Neuronal stem cell (in vitro differentiated cells): ENCODE results near the gene PTPN14.
"Not testable (repeated sequence)": the region's sequence is repeated elsewhere in the genome, so short reads cannot be mapped to it uniquely, and the experiment has no call there.

Experiments
- DNase-seq: peaks from one replicate; pipeline ENCODE4 v3.0.0-alpha.2; 2013; ENCODE audit warnings: low spot score
- H2AFZ ChIP-seq: one replicate; pipeline ENCODE4 v1.6.1; 2013; ENCODE audit warnings: mild to moderate bottlenecking, low read length, inconsistent platforms
- H2AK5ac ChIP-seq: 2 replicates; pipeline ENCODE4 v1.6.1; 2013; ENCODE audit warnings: low read depth, mild to moderate bottlenecking, inconsistent platforms, low read length, moderate library complexity, mixed read lengths
- H2BK120ac ChIP-seq: 2 replicates; pipeline ENCODE4 v1.6.1; 2013; ENCODE audit warnings: low read depth, mild to moderate bottlenecking, inconsistent platforms, low read length, moderate library complexity, mixed read lengths
- H2BK12ac ChIP-seq: one replicate; pipeline ENCODE4 v1.6.1; 2013; ENCODE audit warnings: low read length, inconsistent platforms
- H2BK15ac ChIP-seq: 2 replicates; pipeline ENCODE4 v1.6.1; 2013; ENCODE audit warnings: mild to moderate bottlenecking, low read length, inconsistent platforms, mixed read lengths
- H2BK5ac ChIP-seq: one replicate; pipeline ENCODE4 v1.6.1; 2013; ENCODE audit warnings: inconsistent platforms, mild to moderate bottlenecking, low read length, moderate library complexity
- H3K14ac ChIP-seq: one replicate; pipeline ENCODE4 v1.6.1; 2013; ENCODE audit warnings: low read length, inconsistent platforms
- H3K18ac ChIP-seq: 2 replicates; pipeline ENCODE4 v1.6.1; 2013; ENCODE audit warnings: low read length, inconsistent platforms
- H3K23ac ChIP-seq: 2 replicates; pipeline ENCODE4 v1.6.1; 2013; ENCODE audit warnings: low read depth, mild to moderate bottlenecking, mixed read lengths, low read length, inconsistent platforms; ENCODE audit not compliant: poor library complexity
- H3K27ac ChIP-seq: replicated peaks from 3 replicates; pipeline ENCODE4 v1.5.1; 2013; ENCODE audit warnings: low read length, inconsistent platforms
- H3K27me3 ChIP-seq, 3 experiments: 2 replicates each; pipeline ENCODE4 v1.6.1; 2013; ENCODE audit warnings: low read length in 3 of 3, mild to moderate bottlenecking in 2 of 3, inconsistent platforms in 1 of 3, low read depth in 1 of 3, mixed read lengths in 1 of 3, moderate library complexity in 1 of 3; ENCODE audit not compliant: control insufficient read depth in 3 of 3, insufficient read depth in 3 of 3
- H3K36me3 ChIP-seq, 2 donors: replicated peaks in 1 of 2; 2 replicates each; pipeline ENCODE4 v1.6.1; 2013; ENCODE audit warnings: low read length in 2 of 2; ENCODE audit not compliant: control insufficient read depth in 2 of 2, insufficient read depth in 2 of 2
- H3K4ac ChIP-seq: 2 replicates; pipeline ENCODE4 v1.6.1; 2013; ENCODE audit warnings: inconsistent platforms, mild to moderate bottlenecking, low read length, moderate library complexity
- H3K4me1 ChIP-seq, 2 donors: 1 replicate in 1 of 2; 2 replicates in 1 of 2; pipeline ENCODE4 v1.6.1; 2013; ENCODE audit warnings: low read length in 2 of 2, low read depth in 1 of 2; ENCODE audit not compliant: control insufficient read depth in 2 of 2, insufficient read depth in 1 of 2
- H3K4me2 ChIP-seq: one replicate; pipeline ENCODE4 v1.6.1; 2013; ENCODE audit warnings: mild to moderate bottlenecking, low read length, inconsistent platforms; ENCODE audit not compliant: insufficient read depth, poor library complexity, severe bottlenecking
- H3K4me3 ChIP-seq, 2 donors: 2 replicates each; pipeline ENCODE4 v1.5.1; 2013; ENCODE audit warnings: low read length in 2 of 2, mild to moderate bottlenecking in 2 of 2, inconsistent platforms in 1 of 2, moderate library complexity in 1 of 2
- H3K79me1 ChIP-seq: one replicate; pipeline ENCODE4 v1.6.1; 2013; ENCODE audit warnings: low read depth, mild to moderate bottlenecking, inconsistent platforms, low read length, moderate library complexity
- H3K9ac ChIP-seq: one replicate; pipeline ENCODE4 v1.6.1; 2013; ENCODE audit warnings: mild to moderate bottlenecking, low read depth, low read length, inconsistent platforms; ENCODE audit not compliant: poor library complexity
- H3K9me3 ChIP-seq, 2 donors: replicated peaks in 1 of 2; 2 replicates each; pipeline versions ENCODE3 to v1.6.1; 2013; ENCODE audit warnings: low read length in 2 of 2, mild to moderate bottlenecking in 2 of 2, inconsistent platforms in 1 of 2, low read depth in 1 of 2, mixed read lengths in 1 of 2, moderate library complexity in 1 of 2; ENCODE audit not compliant: control insufficient read depth in 2 of 2, insufficient read depth in 1 of 2
- H4K8ac ChIP-seq: one replicate; pipeline ENCODE4 v1.6.1; 2013; ENCODE audit warnings: low read depth, mild to moderate bottlenecking, inconsistent platforms, low read length, moderate library complexity
- H4K91ac ChIP-seq: one replicate; pipeline ENCODE4 v1.6.1; 2013; ENCODE audit warnings: low read length, low read depth, mild to moderate bottlenecking, inconsistent platforms; ENCODE audit not compliant: poor library complexity
- WGBS, 2 donors: extraction: QIAGEN DNeasy Blood & Tissue Kit; methylation state at CpG; one replicate each; pipeline ENCODE4 v1.1.7; 2013; ENCODE audit warnings: missing lambda C conversion rate in 2 of 2, mixed read lengths in 1 of 2; ENCODE audit not compliant: insufficient read length in 2 of 2, insufficient replicate concordance in 1 of 2; ENCODE audit errors: extremely low coverage in 2 of 2; 5-methylcytosine and 5-hydroxymethylcytosine counted together

Gene PTPN14

GRCh38 chr1:214511639-214511998 lies 39.8 kb downstream of the PTPN14 start:
- no peak overlapping the region for H3K27ac ChIP-seq
- no peak overlapping the region for H3K14ac ChIP-seq
- no peak overlapping the region for H2AK5ac ChIP-seq
- no peak overlapping the region for H2AFZ ChIP-seq
- H3K79me1 ChIP-seq, result no peaks in the 10 kb centered on the region
- no peak overlapping the region for H2BK12ac ChIP-seq
- H3K4ac ChIP-seq, result no peak overlapping the region
- H3K4me1 ChIP-seq, result peaks cover 13 to 14% of the 10 kb centered on the region in 2 donors
- H2BK120ac ChIP-seq, result no peak overlapping the region
- no peak overlapping the region for H4K8ac ChIP-seq
- H3K4me3 ChIP-seq, result no peak overlapping the region
- H3K36me3 ChIP-seq, result no peaks in the 10 kb centered on the region
- H3K18ac ChIP-seq, result no peak overlapping the region
- no peak overlapping the region for H3K9ac ChIP-seq
- no peak overlapping the region for H3K23ac ChIP-seq
- WGBS, 2 donors, result no CpG with 5 or more reads among the region's 1 CpG
- H4K91ac ChIP-seq, result no peak overlapping the region
- H2BK5ac ChIP-seq, result no peak overlapping the region
- H2BK15ac ChIP-seq, result no peak overlapping the region
- peaks cover 4 to 29% of the 10 kb centered on the region in 2 donors for H3K9me3 ChIP-seq
- DNase-seq, result no peak
- H3K4me2 ChIP-seq, result no peak overlapping the region
- H3K27me3 ChIP-seq, result no peaks in the 10 kb centered on the region

DNA sequence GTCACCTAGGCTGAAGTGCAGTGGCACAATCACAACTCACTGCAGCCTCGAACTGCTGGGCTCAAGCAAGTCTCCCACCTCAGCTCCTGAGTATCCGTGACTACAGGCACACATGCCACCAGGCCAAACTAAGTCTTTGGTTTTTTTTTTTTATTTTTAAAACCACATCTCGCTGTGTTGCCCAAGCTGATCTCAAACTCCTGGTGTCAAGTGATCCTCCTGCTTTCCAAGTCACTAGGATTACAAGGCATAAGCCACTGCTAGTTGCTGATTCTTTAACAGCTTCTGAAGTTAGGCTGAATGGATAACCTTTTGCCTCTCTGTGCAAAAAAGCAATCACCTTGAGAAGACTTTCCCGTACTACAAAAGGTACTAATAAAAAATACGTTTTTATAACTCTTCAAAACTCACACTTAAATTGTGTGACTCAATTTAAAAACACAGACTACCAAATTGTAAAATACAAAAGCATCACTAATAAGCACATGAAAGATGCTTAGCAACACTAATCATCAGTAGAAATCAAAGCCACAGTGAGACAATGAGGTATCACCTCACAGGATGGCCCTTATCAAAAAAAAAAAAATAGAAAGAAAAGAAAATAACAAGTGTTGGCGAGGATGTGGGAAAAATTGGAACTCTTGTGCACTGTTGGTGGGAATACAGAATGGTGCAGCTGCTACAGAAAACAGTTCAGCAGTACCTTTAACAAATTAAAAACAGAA lies 40.3 kb downstream of the PTPN14 start:
- no peak overlapping the region for H3K4me2 ChIP-seq
- no peak overlapping the region for H2BK12ac ChIP-seq
- no peak overlapping the region for H3K9ac ChIP-seq
- no peaks in the 10 kb centered on the region for H3K27me3 ChIP-seq
- no peaks in the 10 kb centered on the region for H3K79me1 ChIP-seq
- no peak overlapping the region for H3K27ac ChIP-seq
- peaks cover 15 to 16% of the 10 kb centered on the region in 2 donors for H3K4me1 ChIP-seq
- H3K36me3 ChIP-seq, result no peaks in the 10 kb centered on the region
- H3K4ac ChIP-seq, result no peak overlapping the region
- no peak overlapping the region for H3K4me3 ChIP-seq
- no peak overlapping the region for H2AK5ac ChIP-seq
- H4K91ac ChIP-seq, result no peak overlapping the region
- H2BK120ac ChIP-seq, result no peak overlapping the region
- 100% methylated on average over 1 of the region's 6 CpGs; no CpG with 5 or more reads in 1 of the 2 donors for WGBS, 2 donors
- no peak overlapping the region for H4K8ac ChIP-seq
- H2BK5ac ChIP-seq, result no peak overlapping the region
- H3K18ac ChIP-seq, result no peak overlapping the region
- peaks cover 4 to 29% of the 10 kb centered on the region in 2 donors for H3K9me3 ChIP-seq
- no peak for DNase-seq
- H2AFZ ChIP-seq, result no peak overlapping the region
- no peak overlapping the region for H2BK15ac ChIP-seq
- no peak overlapping the region for H3K14ac ChIP-seq
- H3K23ac ChIP-seq, result no peak overlapping the region

DNA sequence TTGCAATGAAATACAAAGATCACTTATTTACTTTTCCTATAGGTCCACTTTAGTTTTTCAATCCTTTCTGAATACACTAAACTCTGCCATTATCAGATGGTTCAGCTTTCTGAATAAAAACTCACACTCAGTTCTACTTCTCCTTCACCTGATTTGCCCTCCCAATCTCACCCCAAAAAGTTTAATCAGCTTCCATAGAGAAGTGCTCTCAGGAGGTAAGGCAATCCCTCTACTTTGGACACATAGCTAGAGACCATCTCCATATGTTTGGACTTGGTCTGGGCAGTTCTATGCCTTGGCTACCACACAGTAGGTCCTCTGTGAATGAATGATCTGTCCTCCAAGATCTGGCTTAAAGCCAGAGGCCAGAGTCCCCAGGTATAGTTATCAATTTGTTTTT lies 40.9 kb downstream of the PTPN14 start:
- H3K4me3 ChIP-seq, result no peak overlapping the region
- H2BK15ac ChIP-seq, result no peak overlapping the region
- no peak overlapping the region for H3K9ac ChIP-seq
- H3K4me2 ChIP-seq, result no peak overlapping the region
- H4K8ac ChIP-seq, result no peak overlapping the region
- no peaks in the 10 kb centered on the region for H3K27me3 ChIP-seq
- peaks cover 15 to 16% of the 10 kb centered on the region in 2 donors for H3K4me1 ChIP-seq
- no peak overlapping the region for H4K91ac ChIP-seq
- no peak for DNase-seq
- no peak overlapping the region for H3K23ac ChIP-seq
- H2AFZ ChIP-seq, result no peak overlapping the region
- no peak overlapping the region for H3K27ac ChIP-seq
- no peak overlapping the region for H3K14ac ChIP-seq
- no peak overlapping the region for H2AK5ac ChIP-seq
- no peaks in the 10 kb centered on the region for H3K36me3 ChIP-seq
- peaks cover 4 to 29% of the 10 kb centered on the region in 2 donors for H3K9me3 ChIP-seq
- no peaks in the 10 kb centered on the region for H3K79me1 ChIP-seq
- H2BK12ac ChIP-seq, result no peak overlapping the region
- H3K4ac ChIP-seq, result no peak overlapping the region
- no peak overlapping the region for H3K18ac ChIP-seq
- no peak overlapping the region for H2BK120ac ChIP-seq
- no peak overlapping the region for H2BK5ac ChIP-seq

- H3K4me3 ChIP-seq, H2AK5ac ChIP-seq, H4K91ac ChIP-seq, H3K27ac ChIP-seq, H2BK12ac ChIP-seq, H3K36me3 ChIP-seq, H3K9ac ChIP-seq, H3K27me3 ChIP-seq, H2BK120ac ChIP-seq, H3K4ac ChIP-seq, H2BK15ac ChIP-seq, H3K79me1 ChIP-seq, H3K23ac ChIP-seq, H3K18ac ChIP-seq, H2BK5ac ChIP-seq, H4K8ac ChIP-seq, H2AFZ ChIP-seq, DNase-seq, H3K14ac ChIP-seq, H3K4me2 ChIP-seq: not testable (repeated sequence)
- H3K4me1 ChIP-seq, result peaks cover 12 to 13% of the 10 kb centered on the region in 2 donors
- peaks cover 4 to 29% of the 10 kb centered on the region in 2 donors for H3K9me3 ChIP-seq
- WGBS, 2 donors, result no CpG with 5 or more reads among the region's 3 CpGs
Observed at GRCh38 chr1:214509622-214510021, 41.8 kb downstream of the PTPN14 start.
